Activated CD4-positive, alpha-beta T cell treated with anti-CD3 and anti-CD28 coated beads for 36 hours (primary cell): ENCODE data around the gene N4BP2L1. TPM values are rescaled to one million over a fixed set of nuclear protein-coding genes. Genes with fewer than 3 reads are reported as not detected.

ENCODE experiments used
- ATAC-seq: fragments of 200-7000 bp; cut with Tn5 transposase; one replicate; pipeline ENCODE4 v1.10.0; 2021; ENCODE audit warnings: mild to moderate bottlenecking, moderate library complexity
- CTCF ChIA-PET: fragments of 350-600 bp; sonication (Branson Sonifier 250); formaldehyde crosslinking; loops from one replicate; lab custom pipeline; 2021; ENCODE audit warnings: antibody characterized with exemption; lab: Charles Lee
- POLR2A ChIA-PET: fragments of 350-600 bp; sonication (Branson Sonifier 250); formaldehyde crosslinking; loops from one replicate; lab custom pipeline; 2021; ENCODE audit warnings: antibody characterized with exemption, inconsistent platforms; lab: Charles Lee
- DNase-seq: peaks from one replicate; pipeline ENCODE4 v3.0.0-alpha.2; 2020
- H3K27ac Mint-ChIP-seq: one replicate; pipeline ENCODE4 v1.8.0; 2021; ENCODE audit warnings: mixed read lengths
- H3K27me3 Mint-ChIP-seq: one replicate; pipeline ENCODE4 v1.8.0; 2021; ENCODE audit warnings: mixed read lengths
- H3K36me3 Mint-ChIP-seq: one replicate; pipeline ENCODE4 v1.8.0; 2021; ENCODE audit warnings: low read depth, mixed read lengths
- H3K4me1 Mint-ChIP-seq: one replicate; pipeline ENCODE4 v1.8.0; 2021; ENCODE audit warnings: mixed read lengths
- H3K4me3 Mint-ChIP-seq: one replicate; pipeline ENCODE4 v1.8.0; 2021; ENCODE audit warnings: mild to moderate bottlenecking, moderate library complexity, mixed read lengths
- H3K9me3 Mint-ChIP-seq: one replicate; pipeline ENCODE4 v1.8.0; 2021; ENCODE audit warnings: low read depth, mixed read lengths
- intact Hi-C, 2 experiments: fragments of 100-400 bp; cut with DNase I in 1 of 2; cut with micrococcal nuclease in 1 of 2; formaldehyde crosslinking; loops; one replicate each; pipeline versions ENCODE4 v1.14.2 to v1.15.1; 2022 to 2024; cut with DNase I, micrococcal nuclease
- total RNA-seq, 2 experiments: library from RNA; stranded (reverse); gene quantifications; one replicate each; pipeline ENCODE4 v1.2.3, GENCODE V29; 2021

N4BP2L1 gene
- 10 to 100 TPM; 16.1 to 16.5 TPM for total RNA-seq

GRCh38 chr13:32427852-32428580 is at the start of gene N4BP2L1:
TSS of gene N4BP2L1 (minus strand) at chr13:32428130. CDS start at chr13:32428082, 48 bp downstream.
- no peaks in the 10 kb centered on the region for H3K27me3 Mint-ChIP-seq
- DNase-seq (peak; percentile 94), ATAC-seq (peak; percentile 77)
- CTCF ChIA-PET: interaction anchor here (0.5 to 1.3 kb wide), 6 partner anchors 10 to 1115 kb away, joined by 3 to 5 read pairs (median 3); no protein-coding TSS in a partner anchor
- peak within 1 kb of the TSS; percentile 94 for H3K27ac Mint-ChIP-seq
- POLR2A ChIA-PET: interaction anchor here (0.7 to 2.5 kb wide), 5 partner anchors 20 to 158 kb away, joined by 4 to 11 read pairs (median 5); partner anchors contain the start of genes BRCA2, N4BP2L2, PDS5B and ZAR1L
- H3K36me3 Mint-ChIP-seq: peaks cover 28% of the 10 kb centered on the region
- peaks cover 31% of the 10 kb centered on the region for H3K4me1 Mint-ChIP-seq
- no peaks in the 10 kb centered on the region for H3K9me3 Mint-ChIP-seq
- intact Hi-C loops: loop anchor here (1.0 to 5.0 kb wide), 10 partner anchors 19 to 1266 kb away; partner anchors contain the start of genes BRCA2 (in 1 of the 2), FRY (in 1 of the 2), HSPH1 (in 1 of the 2) and N4BP2L2 (in 1 of the 2)
- H3K4me3 Mint-ChIP-seq: peak within 1 kb of the TSS; percentile 86

- Mint-ChIP-seq H3K9me3 (no peaks in the 10 kb centered on the region), H3K27me3 (no peaks in the 10 kb centered on the region), H3K4me1 (peaks cover 5% of the 10 kb centered on the region), H3K36me3 (peaks cover 4% of the 10 kb centered on the region), H3K4me3 (no peak overlapping the region), H3K27ac (no peak overlapping the region)
- POLR2A ChIA-PET: no interaction called here
- intact Hi-C loops: no loop called here
- CTCF ChIA-PET: no interaction called here
- no peak for DNase-seq
- no peak for ATAC-seq
These were observed 49.0 kb upstream of the N4BP2L1 start for GRCh38 chr13:32476892-32477291.

GRCh38 chr13:32476021-32476731 is 48.2 kb upstream of the N4BP2L1 start:
- Mint-ChIP-seq H3K4me1 (peaks cover 8% of the 10 kb centered on the region), H3K36me3 (peaks cover 4% of the 10 kb centered on the region), H3K4me3 (no peak overlapping the region), H3K9me3 (no peaks in the 10 kb centered on the region), H3K27me3 (no peaks in the 10 kb centered on the region), H3K27ac (no peak overlapping the region)
- intact Hi-C loops: no loop called here
- DNase-seq (no peak), ATAC-seq (no peak)
- POLR2A ChIA-PET: no interaction called here
- CTCF ChIA-PET: interaction anchor here (0.9 kb wide), 1 partner anchor 14 kb away, joined by 3 read pairs; no protein-coding TSS in a partner anchor

- no peak for DNase-seq
- Mint-ChIP-seq H3K36me3 (peaks cover 4% of the 10 kb centered on the region), H3K9me3 (no peaks in the 10 kb centered on the region), H3K27ac (no peak overlapping the region), H3K4me1 (peaks cover 8% of the 10 kb centered on the region), H3K27me3 (no peaks in the 10 kb centered on the region), H3K4me3 (no peak overlapping the region)
- ATAC-seq: no peak
- POLR2A ChIA-PET: interaction anchor here (0.6 kb wide), 1 partner anchor 136 kb away, joined by 4 read pairs; no protein-coding TSS in a partner anchor
- CTCF ChIA-PET: interaction anchor here (0.9 kb wide), 1 partner anchor 13 kb away, joined by 3 read pairs; no protein-coding TSS in a partner anchor
- intact Hi-C loops: no loop called here
These were observed 47.3 kb upstream of the N4BP2L1 start for GRCh38 chr13:32474999-32475792.

GRCh38 chr13:32473650-32474049 is 45.7 kb upstream of the N4BP2L1 start:
- no peak for ATAC-seq
- ChIA-PET CTCF (no interaction called here), POLR2A (no interaction called here)

GRCh38 chr13:32472194-32472621 is 44.3 kb upstream of the N4BP2L1 start:
- ATAC-seq (peak; percentile 70), DNase-seq (no peak)
- ChIA-PET POLR2A (no interaction called here), CTCF (interaction anchor here (0.5 to 1.6 kb wide), 3 partner anchors 9 to 176 kb away, joined by 3 to 4 read pairs (median 3); no protein-coding TSS in a partner anchor)
- intact Hi-C loops: no loop called here
- H3K4me1 Mint-ChIP-seq: peaks cover 8% of the 10 kb centered on the region
- H3K36me3 Mint-ChIP-seq: no peaks in the 10 kb centered on the region
- H3K4me3 Mint-ChIP-seq: no peak overlapping the region
- H3K9me3 Mint-ChIP-seq: no peaks in the 10 kb centered on the region
- H3K27ac Mint-ChIP-seq: no peak overlapping the region
- no peaks in the 10 kb centered on the region for H3K27me3 Mint-ChIP-seq

More at GRCh38 chr13:32473650-32474049, 45.7 kb upstream of the N4BP2L1 start:
- no peak for DNase-seq
- H3K4me1 Mint-ChIP-seq: peaks cover 8% of the 10 kb centered on the region
- no peak overlapping the region for H3K4me3 Mint-ChIP-seq
- H3K27me3 Mint-ChIP-seq: no peaks in the 10 kb centered on the region
- H3K9me3 Mint-ChIP-seq: no peaks in the 10 kb centered on the region
- intact Hi-C loops: no loop called here
- H3K36me3 Mint-ChIP-seq: peaks cover 3% of the 10 kb centered on the region
- H3K27ac Mint-ChIP-seq: no peak overlapping the region

GRCh38 chr13:32471187-32471922 is 43.4 kb upstream of the N4BP2L1 start:
- no peak for DNase-seq
- POLR2A ChIA-PET: no interaction called here

GRCh38 chr13:32468502-32469142 is 40.7 kb upstream of the N4BP2L1 start:
- intact Hi-C loops: loop anchor here in 1 of 2 experiments (5.0 kb wide), 1 partner anchor 69 kb away; the partner anchor contains the start of gene N4BP2L2
- CTCF ChIA-PET: no interaction called here
- Mint-ChIP-seq H3K27me3 (no peaks in the 10 kb centered on the region), H3K36me3 (no peaks in the 10 kb centered on the region), H3K4me3 (no peak overlapping the region), H3K4me1 (peaks cover 8% of the 10 kb centered on the region), H3K9me3 (no peaks in the 10 kb centered on the region), H3K27ac (no peak overlapping the region)
- POLR2A ChIA-PET: no interaction called here
- no peak for ATAC-seq
- DNase-seq: no peak

More at GRCh38 chr13:32471187-32471922, 43.4 kb upstream of the N4BP2L1 start:
- CTCF ChIA-PET: interaction anchor here (0.6 to 1.6 kb wide), 3 partner anchors 109 to 177 kb away, joined by 3 to 5 read pairs (median 4); no protein-coding TSS in a partner anchor
- H3K4me1 Mint-ChIP-seq: peaks cover 8% of the 10 kb centered on the region
- no peaks in the 10 kb centered on the region for H3K9me3 Mint-ChIP-seq
- intact Hi-C loops: no loop called here
- no peaks in the 10 kb centered on the region for H3K36me3 Mint-ChIP-seq
- ATAC-seq: no peak
- H3K27me3 Mint-ChIP-seq: no peaks in the 10 kb centered on the region
- no peak overlapping the region for H3K4me3 Mint-ChIP-seq
- no peak overlapping the region for H3K27ac Mint-ChIP-seq

- H3K4me1 Mint-ChIP-seq: no peaks in the 10 kb centered on the region
- peaks cover 46% of the 10 kb centered on the region for H3K36me3 Mint-ChIP-seq
- no peak for ATAC-seq
- intact Hi-C loops: no loop called here
- ChIA-PET CTCF (interaction anchor here (1.3 kb wide), 1 partner anchor 10 kb away, joined by 3 read pairs; no protein-coding TSS in a partner anchor), POLR2A (no interaction called here)
- H3K27me3 Mint-ChIP-seq: no peaks in the 10 kb centered on the region
- peaks cover 19% of the 10 kb centered on the region for H3K9me3 Mint-ChIP-seq
- H3K27ac Mint-ChIP-seq: no peak overlapping the region
- DNase-seq: no peak
- no peak overlapping the region for H3K4me3 Mint-ChIP-seq
These were observed 28.7 kb upstream of the N4BP2L1 start for GRCh38 chr13:32456591-32456990.

- Mint-ChIP-seq H3K4me3 (no peak overlapping the region), H3K36me3 (peaks cover 39% of the 10 kb centered on the region), H3K27ac (no peak overlapping the region), H3K9me3 (peaks cover 19% of the 10 kb centered on the region), H3K4me1 (no peaks in the 10 kb centered on the region), H3K27me3 (no peaks in the 10 kb centered on the region)
- intact Hi-C loops: no loop called here
- POLR2A ChIA-PET: no interaction called here
- CTCF ChIA-PET: interaction anchor here (1.2 to 1.3 kb wide), 2 partner anchors 11 to 546 kb away, joined by 3 to 4 read pairs; no protein-coding TSS in a partner anchor
- DNase-seq (no peak), ATAC-seq (no peak)
These were observed 27.6 kb upstream of the N4BP2L1 start for GRCh38 chr13:32455594-32455903.
